GM18519 (cell line): ENCODE data around the gene IQSEC2.

Experiments used
- ATAC-seq: cut with Tn5 transposase; IDR thresholded peaks from one replicate; pipeline ENCODE4 v1.9.1; 2021; ENCODE audit warnings: mild to moderate bottlenecking, moderate library complexity; ENCODE audit not compliant: unreplicated experiment, low FRiP score

IQSEC2 gene

GRCh38 chrX:53272808-53273337 is 8.5 kb downstream of the IQSEC2 start:
- ATAC-seq: no peak

- ATAC-seq: no peak
Measured at GRCh38 chrX:53269536-53270107, 11.8 kb downstream of the IQSEC2 start.

GRCh38 chrX:53268173-53268572 is 13.2 kb downstream of the IQSEC2 start:
- no peak for ATAC-seq

GRCh38 chrX:53266914-53267313 is 14.5 kb downstream of the IQSEC2 start:
- ATAC-seq: no peak

- no peak for ATAC-seq
Measured at GRCh38 chrX:53265771-53266574, 15.4 kb downstream of the IQSEC2 start.

- no peak for ATAC-seq
Measured at GRCh38 chrX:53263597-53264094, 17.7 kb downstream of the IQSEC2 start.

- ATAC-seq: no peak
Measured at GRCh38 chrX:53262918-53263394, 18.4 kb downstream of the IQSEC2 start.

- ATAC-seq: no peak
Measured at GRCh38 chrX:53262189-53262917, 19.0 kb downstream of the IQSEC2 start.

- ATAC-seq: no peak
Measured at GRCh38 chrX:53261355-53261972, 19.9 kb downstream of the IQSEC2 start.

- ATAC-seq: no peak
Measured at GRCh38 chrX:53260836-53261235, 20.5 kb downstream of the IQSEC2 start.

- ATAC-seq: no peak
Measured at GRCh38 chrX:53257670-53258423, 23.5 kb downstream of the IQSEC2 start.

- no peak for ATAC-seq
Measured at GRCh38 chrX:53257166-53257565, 24.2 kb downstream of the IQSEC2 start.

- no peak for ATAC-seq
Measured at GRCh38 chrX:53256446-53257041, 24.8 kb downstream of the IQSEC2 start.

- ATAC-seq: no peak
Measured at GRCh38 chrX:53255738-53256191, 25.6 kb downstream of the IQSEC2 start.

GRCh38 chrX:53254570-53255461 is 26.6 kb downstream of the IQSEC2 start:
- no peak for ATAC-seq

GRCh38 chrX:53253293-53254020 is 27.9 kb downstream of the IQSEC2 start:
- no peak for ATAC-seq

- ATAC-seq: no peak
Measured at GRCh38 chrX:53251307-53251706, 30.1 kb downstream of the IQSEC2 start.

- no peak for ATAC-seq
Measured at GRCh38 chrX:53250556-53250955, 30.8 kb downstream of the IQSEC2 start.
